ENCODE measurements around the gene MMP26. TPM values are rescaled to one million over a fixed set of nuclear protein-coding genes. Genes with fewer than 3 reads are reported as not detected.

MMP26 gene
- total and polyA plus RNA-seq, 10 of the 15 experiments (the other 5 are each of a cell fraction or from before 2014, with no cell fraction given), result not detected

- TF ChIP-seq NKRF (conservative IDR thresholded peaks at IDR 0.05) (no peak), ZNF622 (IDR thresholded peaks at IDR 0.05) (no peak)
These were observed 24.2 kb upstream of the MMP26 start (continued) for GRCh38 chr11:4680341-4680740.

GRCh38 chr11:4682623-4683419 is 21.8 kb upstream of the MMP26 start:
- no peak overlapping the region for H2AFZ ChIP-seq (ENCODE audit: control insufficient read depth, low read depth, low read length)
- POLR2A ChIA-PET, result no interaction called here
- in situ Hi-C loops (cut with MboI), result no loop called here
- intact Hi-C loops (cut with micrococcal nuclease; ENCODE audit: unreplicated experiment), result no loop called here
- SMC1A ChIA-PET (ENCODE audit: uncharacterized antibody, unreplicated experiment), result no interaction called here
- H3K27me3 ChIP-seq (replicated peaks in 1 of 2; ENCODE audit: control insufficient read depth in 2 of 2, insufficient read depth in 2 of 2, low read length in 1 of 2), result no peaks in the 10 kb centered on the region
- WGBS (ENCODE audit: insufficient coverage, insufficient replicate concordance, low lambda C conversion rate, missing lambda C conversion rate), result 8% methylated on average over 2 of the region's 2 CpGs
- no TSS peak for BruUV-seq (replicated peaks)
- H3K4me1 ChIP-seq (ENCODE audit: control insufficient read depth, insufficient read depth, low read length), result no peaks in the 10 kb centered on the region
- H3K4me2 ChIP-seq (ENCODE audit: control insufficient read depth, insufficient read depth), result no peak overlapping the region
- no peaks in the 10 kb centered on the region for H3K79me2 ChIP-seq (ENCODE audit: control insufficient read depth, insufficient read depth, low read length)
- H3K36me3 ChIP-seq (ENCODE audit: control insufficient read depth in 2 of 2, insufficient read depth in 2 of 2, low read length in 1 of 2), result no peaks in the 10 kb centered on the region; a peak in 1 of 4 replicates
- no peaks in the 10 kb centered on the region for H3K9me3 ChIP-seq (replicated peaks; ENCODE audit: control insufficient read depth, insufficient read depth, low read length)
- no peak for ATAC-seq
- TF ChIP-seq NKRF (conservative IDR thresholded peaks at IDR 0.05) (no peak), MYB (IDR thresholded peaks at IDR 0.05; ENCODE audit: borderline replicate concordance, low read depth, low read length) (no peak), PAX5 (IDR thresholded peaks at IDR 0.05; ENCODE audit: borderline replicate concordance, low read depth, low read length) (no peak), ZNF622 (IDR thresholded peaks at IDR 0.05) (no peak), CHD4 (IDR thresholded peaks at IDR 0.05) (no peak), SUPT20H (IDR thresholded peaks at IDR 0.05; ENCODE audit: borderline replicate concordance, control insufficient read depth, low read depth, low read length) (no peak), STAT1 (conservative IDR thresholded peaks at IDR 0.05) (no peak), CBX3 (IDR thresholded peaks at IDR 0.05; ENCODE audit: borderline replicate concordance, low read depth) (no peak), RELB (IDR thresholded peaks at IDR 0.05; ENCODE audit: low read depth) (no peak), FOS (IDR thresholded peaks at IDR 0.05; ENCODE audit: borderline replicate concordance, extremely low read depth, insufficient read length) (no peak), MLLT1 (IDR thresholded peaks at IDR 0.05) (no peak), MEF2A (IDR thresholded peaks at IDR 0.05; ENCODE audit: insufficient read depth, low read depth, low read length) (no peak), RAD51 (IDR thresholded peaks at IDR 0.05) (no peak), KDM1A (IDR thresholded peaks at IDR 0.05; ENCODE audit: borderline replicate concordance) (no peak), HCFC1 (IDR thresholded peaks at IDR 0.05; ENCODE audit: low read length) (no peak)
- RAD21 ChIA-PET (ENCODE audit: unreplicated experiment), result no interaction called here
- no peak overlapping the region for H3K27ac ChIP-seq (ENCODE audit: control insufficient read depth, insufficient read depth)
- no peak for DNase-seq (ENCODE audit: low read depth, low spot score)
- no peak overlapping the region for H3K4me3 ChIP-seq
- CTCF ChIA-PET, result no interaction called here
- no peak for FAIRE-seq
- H4K20me1 ChIP-seq (ENCODE audit: control insufficient read depth, insufficient read depth), result no peaks in the 10 kb centered on the region
- H3K9ac ChIP-seq (ENCODE audit: control insufficient read depth, insufficient read depth, low read length), result no peak overlapping the region
